AG09319 (cell line): ENCODE data around the gene AFAP1.
A peak's percentile ranks its signal among the peaks of the same experiment; 100 is the strongest.

Experiments
- DNase-seq: peaks from one replicate; pipeline ENCODE4 v3.0.0-alpha.2; 2010; ENCODE audit warnings: low read depth; ENCODE audit errors: extremely low read depth
- TF ChIP-seq, protein P1 (sequence below): IDR thresholded peaks from 2 replicates; pipeline ENCODE4 v1.5.1; 2011; ENCODE audit warnings: low read depth, mild to moderate bottlenecking, inconsistent platforms, low read length, moderate library complexity

The AFAP1 gene

GRCh38 chr4:7843831-7844593 is 95.6 kb downstream of the AFAP1 start:
- TF ChIP-seq, protein P1, sequence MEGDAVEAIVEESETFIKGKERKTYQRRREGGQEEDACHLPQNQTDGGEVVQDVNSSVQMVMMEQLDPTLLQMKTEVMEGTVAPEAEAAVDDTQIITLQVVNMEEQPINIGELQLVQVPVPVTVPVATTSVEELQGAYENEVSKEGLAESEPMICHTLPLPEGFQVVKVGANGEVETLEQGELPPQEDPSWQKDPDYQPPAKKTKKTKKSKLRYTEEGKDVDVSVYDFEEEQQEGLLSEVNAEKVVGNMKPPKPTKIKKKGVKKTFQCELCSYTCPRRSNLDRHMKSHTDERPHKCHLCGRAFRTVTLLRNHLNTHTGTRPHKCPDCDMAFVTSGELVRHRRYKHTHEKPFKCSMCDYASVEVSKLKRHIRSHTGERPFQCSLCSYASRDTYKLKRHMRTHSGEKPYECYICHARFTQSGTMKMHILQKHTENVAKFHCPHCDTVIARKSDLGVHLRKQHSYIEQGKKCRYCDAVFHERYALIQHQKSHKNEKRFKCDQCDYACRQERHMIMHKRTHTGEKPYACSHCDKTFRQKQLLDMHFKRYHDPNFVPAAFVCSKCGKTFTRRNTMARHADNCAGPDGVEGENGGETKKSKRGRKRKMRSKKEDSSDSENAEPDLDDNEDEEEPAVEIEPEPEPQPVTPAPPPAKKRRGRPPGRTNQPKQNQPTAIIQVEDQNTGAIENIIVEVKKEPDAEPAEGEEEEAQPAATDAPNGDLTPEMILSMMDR = peak; percentile 65
- peak; percentile 52 for DNase-seq

DNA sequence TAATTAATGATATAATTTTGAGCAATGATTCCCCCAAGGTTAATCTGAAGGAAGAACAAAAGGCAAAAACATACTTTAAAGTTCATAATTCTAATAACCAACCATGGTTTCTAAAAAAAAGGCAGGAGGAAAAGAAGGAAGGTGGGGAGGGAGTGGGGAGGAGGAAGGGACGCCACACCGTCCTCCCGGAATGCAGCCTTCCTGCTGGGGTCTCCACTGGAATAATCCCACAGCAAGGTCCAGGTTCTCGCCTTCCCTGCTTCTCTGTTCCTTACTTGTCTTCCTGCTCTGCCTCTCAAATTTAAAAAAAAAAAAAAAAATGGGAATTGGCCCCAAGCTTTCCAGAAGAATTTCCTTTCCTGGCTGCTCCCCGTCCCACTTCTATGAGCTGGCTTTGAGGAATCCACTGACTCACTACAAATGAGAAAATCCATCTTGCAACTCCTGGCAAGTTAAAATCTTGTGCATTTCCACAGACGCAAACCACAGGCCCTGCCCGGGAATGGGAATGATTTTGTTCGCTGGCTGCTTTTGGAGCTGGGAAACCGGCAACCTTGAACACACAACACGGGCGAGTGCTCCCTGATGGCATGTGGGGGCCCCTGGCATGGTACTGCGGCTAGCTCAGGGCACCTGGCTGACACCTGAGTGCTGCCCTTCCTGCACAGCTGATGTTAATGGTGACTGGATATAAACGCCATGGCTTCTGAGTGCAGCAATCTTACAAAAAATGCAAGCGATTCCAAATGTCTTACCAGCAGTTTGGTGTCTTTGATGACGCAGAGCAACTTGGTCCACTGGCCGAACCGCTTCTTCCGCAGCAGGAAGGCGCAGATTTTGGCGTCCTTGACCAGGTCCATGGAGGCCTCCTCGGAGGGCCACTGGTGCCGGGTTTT is 97.0 kb downstream of the AFAP1 start:
- peak; percentile 97 for DNase-seq
- TF ChIP-seq, protein P1 = no peak

DNA sequence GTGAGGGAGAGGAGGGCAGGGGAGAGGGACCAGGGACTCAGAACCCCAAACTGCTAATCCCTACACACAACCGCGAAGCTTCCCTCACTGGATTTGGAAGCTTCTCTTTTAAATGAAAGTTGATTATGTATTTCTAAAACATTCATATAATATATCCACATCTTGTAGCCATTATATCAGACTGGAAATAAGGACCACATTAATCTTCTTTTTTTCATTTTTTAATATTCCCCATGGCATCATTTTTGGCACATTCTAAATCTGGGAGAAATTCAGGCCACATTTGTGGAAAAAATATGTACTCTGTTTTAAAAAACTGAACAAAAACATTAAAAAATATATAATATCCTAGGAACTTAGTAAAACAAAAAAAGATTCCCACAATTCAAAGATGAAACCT is 97.8 kb downstream of the AFAP1 start:
- TF ChIP-seq, protein P1 = no peak

GRCh38 chr4:7841071-7841470 is 98.6 kb downstream of the AFAP1 start:
- no peak for DNase-seq
- TF ChIP-seq, protein P1 = no peak

More for the DNA sequence above, 97.8 kb downstream of the AFAP1 start:
- no peak for DNase-seq

GRCh38 chr4:7839856-7840255 is 99.8 kb downstream of the AFAP1 start:
- TF ChIP-seq, protein P1 = no peak
- DNase-seq = no peak

- TF ChIP-seq, protein P1 = no peak
- DNase-seq = no peak
Measured at GRCh38 chr4:7838136-7838782, 101.4 kb downstream of the AFAP1 start.
